Stimulated activated CD4-positive, alpha-beta T cell treated with anti-CD3 and anti-CD28 coated beads, Interleukin-4, amount 100 ng/mL, for 24 hours (primary cell): Measurements from ENCODE around the gene GRIK4.
"Not testable (repeated sequence)": the region's sequence is repeated elsewhere in the genome, so short reads cannot be mapped to it uniquely, and the experiment has no call there.

Source experiments
- DNase-seq: peaks from one replicate; pipeline ENCODE4 v3.0.0-alpha.2; 2020

GRIK4 gene

GRCh38 chr11:120613264-120614226 is 102.0 kb downstream of the GRIK4 start:
- DNase-seq, result no peak

GRCh38 chr11:120615391-120615790 is 103.8 kb downstream of the GRIK4 start:
- DNase-seq, result no peak

GRCh38 chr11:120618399-120618798 is 106.9 kb downstream of the GRIK4 start:
- DNase-seq, result no peak

GRCh38 chr11:120622189-120622875 is 110.8 kb downstream of the GRIK4 start:
- no peak for DNase-seq

- not testable (repeated sequence) for DNase-seq
Observed at GRCh38 chr11:120624992-120625391, 113.4 kb downstream of the GRIK4 start.

- no peak for DNase-seq
Observed at GRCh38 chr11:120625565-120625964, 114.0 kb downstream of the GRIK4 start.

GRCh38 chr11:120626791-120627190 is 115.2 kb downstream of the GRIK4 start:
- DNase-seq, result no peak

GRCh38 chr11:120627327-120628163 is 116.0 kb downstream of the GRIK4 start:
- no peak for DNase-seq

- DNase-seq, result no peak
Observed at GRCh38 chr11:120629407-120630080, 118.0 kb downstream of the GRIK4 start.

GRCh38 chr11:120630122-120630521 is 118.6 kb downstream of the GRIK4 start:
- no peak for DNase-seq

GRCh38 chr11:120632579-120632978 is 121.0 kb downstream of the GRIK4 start:
- DNase-seq, result no peak

GRCh38 chr11:120633616-120634393 is 122.3 kb downstream of the GRIK4 start:
- no peak for DNase-seq

- no peak for DNase-seq
Observed at GRCh38 chr11:120634706-120635105, 123.2 kb downstream of the GRIK4 start.

- DNase-seq, result no peak
Observed at GRCh38 chr11:120635136-120635810, 123.7 kb downstream of the GRIK4 start.

GRCh38 chr11:120637131-120637530 is 125.6 kb downstream of the GRIK4 start:
- no peak for DNase-seq

GRCh38 chr11:120642196-120642894 is 130.8 kb downstream of the GRIK4 start:
- no peak for DNase-seq

GRCh38 chr11:120643284-120643683 is 131.7 kb downstream of the GRIK4 start:
- no peak for DNase-seq

GRCh38 chr11:120645639-120646038 is 134.1 kb downstream of the GRIK4 start:
- no peak for DNase-seq

GRCh38 chr11:120646206-120646605 is 134.7 kb downstream of the GRIK4 start:
- no peak for DNase-seq

GRCh38 chr11:120647681-120648080 is 136.1 kb downstream of the GRIK4 start:
- DNase-seq, result no peak
